OCI-LY7 (cell line): ENCODE measurements around the gene NSD2. TPM values are rescaled to one million over a fixed set of nuclear protein-coding genes. Genes with fewer than 3 reads are reported as not detected.

ENCODE experiments used
- microRNA-seq: library from miRNA; unstranded; fragments of <30 nt; microRNA quantifications from one replicate; pipeline ENCODE4 v1.2.0, GENCODE V29; 2022; ENCODE audit warnings: borderline replicate concordance
- small RNA-seq: library from RNA; depleted of rRNA; stranded (forward); fragments of <200 nt; gene quantifications from one replicate; pipeline ENCODE3, GENCODE V24; 2014
- total RNA-seq, 2 experiments: library from RNA; depleted of rRNA in 1 of 2; stranded (reverse); fragments of >200 nt in 1 of 2; shearing (Covaris generic) in 1 of 2; gene quantifications; 2 replicates each; pipeline ENCODE4 v1.2.3, GENCODE V29; 2014 to 2022

NSD2 gene
- total RNA-seq, 2 experiments from 2014 or later, result 169 to 329 TPM

Small RNA genes lying within 50 kb of the gene (microRNA-seq; reads per million reads assigned to microRNA genes)
- gene MIR943, result not detected

Small RNA genes lying within 50 kb of the gene (small RNA-seq; reads per million reads assigned to genes)
- 97.8 reads per million, percentile 99 among the genes with 10 or more reads in this experiment for gene SCARNA22

Other genes with a start within 250 kb of the NSD2 start
- 0.98 and 1.4 TPM in 2 replicates for gene FAM53A, start 187.1 kb upstream of the NSD2 start, total RNA-seq (2014; rRNA removed; shearing (Covaris generic))
- 1.5 and 1.8 TPM in 2 replicates for gene FAM53A, start 187.1 kb upstream of the NSD2 start, total RNA-seq (2022)
- 191 and 196 TPM in 2 replicates for gene SLBP, start 159.1 kb upstream of the NSD2 start, total RNA-seq (2014; rRNA removed; shearing (Covaris generic))
- gene SLBP, start 159.1 kb upstream of the NSD2 start, total RNA-seq (2022), result 159 and 161 TPM in 2 replicates
- gene TMEM129, start 150.1 kb upstream of the NSD2 start, total RNA-seq (2014; rRNA removed; shearing (Covaris generic)), result 35.1 and 44.0 TPM in 2 replicates
- gene TMEM129, start 150.1 kb upstream of the NSD2 start, total RNA-seq (2022), result 34.2 and 39.2 TPM in 2 replicates
- gene TACC3, start 149.9 kb upstream of the NSD2 start, total RNA-seq (2014; rRNA removed; shearing (Covaris generic)), result 100 and 130 TPM in 2 replicates
- 257 and 272 TPM in 2 replicates for gene TACC3, start 149.9 kb upstream of the NSD2 start, total RNA-seq (2022)
- gene FGFR3, start 78.1 kb upstream of the NSD2 start, total RNA-seq (2014; rRNA removed; shearing (Covaris generic)), result not detected in 2 replicates
- gene FGFR3, start 78.1 kb upstream of the NSD2 start, total RNA-seq (2022), result not detected in 2 replicates
- 58.3 and 60.0 TPM in 2 replicates for gene LETM1, start 15.2 kb upstream of the NSD2 start, total RNA-seq (2014; rRNA removed; shearing (Covaris generic))
- 61.7 and 66.8 TPM in 2 replicates for gene LETM1, start 15.2 kb upstream of the NSD2 start, total RNA-seq (2022)
- gene NELFA, start 137.6 kb downstream of the NSD2 start, total RNA-seq (2014; rRNA removed; shearing (Covaris generic)), result 43.5 and 45.5 TPM in 2 replicates
- gene NELFA, start 137.6 kb downstream of the NSD2 start, total RNA-seq (2022), result 45.7 and 53.4 TPM in 2 replicates
- gene NAT8L, start 187.9 kb downstream of the NSD2 start, total RNA-seq (2014; rRNA removed; shearing (Covaris generic)), result 0.03 TPM in 1 of 2 replicates, not detected in the other
- gene NAT8L, start 187.9 kb downstream of the NSD2 start, total RNA-seq (2022), result not detected in 2 replicates